Panc1 (cell line): ENCODE measurements around the gene COL23A1. TPM values are rescaled to one million over a fixed set of nuclear protein-coding genes. Genes with fewer than 3 reads are reported as not detected.

ENCODE experiments used
- ATAC-seq: fragments of 200-7000 bp; cut with Tn5 transposase; 2 replicates; pipeline ENCODE4 v1.9.1; 2020; ENCODE audit warnings: mild to moderate bottlenecking, moderate library complexity
- BruUV-seq: library from RNA; stranded (reverse); fragments of 400-500 nt; replicated peaks from 2 replicates; lab custom pipeline; 2021; lab: Mats Ljungman, UMichigan
- CTCF ChIA-PET: fragments of 300-600 bp; sonication (Branson Sonifier 250); formaldehyde crosslinking; loops from one replicate; lab custom pipeline; 2022; ENCODE audit warnings: antibody characterized with exemption; lab: Charles Lee
- POLR2A ChIA-PET: fragments of 300-600 bp; sonication (Branson Sonifier 250); formaldehyde crosslinking; loops from one replicate; lab custom pipeline; 2022; ENCODE audit warnings: antibody characterized with exemption; lab: Charles Lee
- DNase-seq: peaks from one replicate; pipeline ENCODE4 v3.0.0-alpha.2; 2010; ENCODE audit warnings: low read depth, low spot score
- H3K27ac ChIP-seq: 2 replicates; pipeline ENCODE4 v1.5.1; 2011; ENCODE audit warnings: mild to moderate bottlenecking, low read length, inconsistent platforms
- H3K27me3 ChIP-seq: fragments of 200-500 bp; sonication (Bioruptor generic); 2 replicates; pipeline ENCODE4 v1.6.0; 2014; ENCODE audit warnings: low read length, inconsistent platforms; ENCODE audit not compliant: control insufficient read depth, insufficient read depth
- H3K36me3 ChIP-seq: fragments of 200-500 bp; sonication (Bioruptor generic); 2 replicates; pipeline ENCODE4 v1.5.1; 2014; ENCODE audit warnings: inconsistent platforms, mild to moderate bottlenecking, low read length, moderate library complexity; ENCODE audit not compliant: control insufficient read depth, insufficient read depth
- H3K4me1 ChIP-seq: 2 replicates; pipeline ENCODE4 v1.5.1; 2011; ENCODE audit warnings: inconsistent platforms, mild to moderate bottlenecking, low read length, moderate library complexity; ENCODE audit not compliant: control insufficient read depth, insufficient read depth
- H3K4me3 ChIP-seq, 2 experiments: 2 replicates each; pipeline ENCODE4 v1.5.1; 2011 to 2012; ENCODE audit warnings: low read depth in 2 of 2, low read length in 2 of 2, mild to moderate bottlenecking in 2 of 2, inconsistent platforms in 1 of 2, moderate library complexity in 1 of 2
- H3K9me3 ChIP-seq: fragments of 200-500 bp; sonication (Bioruptor generic); 2 replicates; pipeline ENCODE4 v1.5.1; 2014; ENCODE audit warnings: low read depth, mild to moderate bottlenecking, inconsistent platforms, low read length, moderate library complexity; ENCODE audit not compliant: control insufficient read depth, insufficient read depth
- POLR2AphosphoS5 ChIP-seq: IDR thresholded peaks from 2 replicates; pipeline ENCODE4 v1.6.1; 2012; ENCODE audit warnings: mild to moderate bottlenecking, low read depth, low read length, moderate library complexity
- SIN3A ChIP-seq: IDR thresholded peaks from 2 replicates; pipeline ENCODE4 v1.6.1; 2012; ENCODE audit warnings: low read depth, mild to moderate bottlenecking, low read length, moderate library complexity, borderline replicate concordance; ENCODE audit not compliant: insufficient read depth
- TCF7L2 ChIP-seq: IDR thresholded peaks from 2 replicates; pipeline ENCODE4 v1.6.1; 2011; ENCODE audit warnings: mild to moderate bottlenecking, low read depth, low read length, inconsistent platforms
- in situ Hi-C: cut with HindIII; loops from 2 replicates; pipeline ENCODE4 v1.10.0; 2016; ENCODE audit warnings: low sequenced_read_pairs, low pct_unique_long_range_greater_than_20kb
- intact Hi-C: fragments of 100-400 bp; cut with micrococcal nuclease; formaldehyde crosslinking; loops from one replicate; pipeline ENCODE4 v1.10.0; 2022; ENCODE audit not compliant: unreplicated experiment
- total RNA-seq: library from RNA; stranded (reverse); gene quantifications from one replicate; pipeline ENCODE4 v1.2.1, GENCODE V29; 2021; ENCODE audit not compliant: unreplicated experiment
- TF ChIP-seq, protein P1 (sequence below), 2 experiments: IDR thresholded peaks; 2 replicates each; pipeline ENCODE4 v1.6.1; 2011 to 2012; ENCODE audit warnings: low read depth in 2 of 2, control low read depth in 1 of 2, low read length in 1 of 2, mild to moderate bottlenecking in 1 of 2, moderate library complexity in 1 of 2; ENCODE audit not compliant: insufficient read depth in 1 of 2
- TF ChIP-seq, protein P2 (sequence below): fragments of 450-650 bp; IDR thresholded peaks from 2 replicates; pipeline ENCODE4 v1.5.1; 2017; ENCODE audit warnings: mild to moderate bottlenecking

COL23A1 gene
- total RNA-seq, 1 experiment from 2014 or later: 0.05 TPM

DNA sequence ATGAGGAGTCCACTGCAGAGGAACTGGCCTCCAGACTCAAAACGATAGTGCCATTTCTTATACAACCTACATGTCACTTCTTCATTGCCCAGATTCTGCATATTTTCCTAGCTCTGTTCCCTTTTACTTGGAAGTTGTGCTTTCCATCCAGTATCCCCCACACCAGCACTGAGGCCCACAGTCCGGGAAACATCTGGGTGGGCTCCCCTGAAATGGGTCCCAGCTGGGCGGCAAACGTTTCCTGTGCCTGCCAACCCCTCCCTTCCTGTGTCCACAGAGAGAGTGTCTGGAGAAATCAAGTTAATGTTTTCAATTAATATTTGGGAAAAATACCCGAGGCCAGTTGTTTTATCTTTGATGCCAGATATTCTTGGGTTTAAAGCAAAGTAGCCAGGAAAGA is 111.8 kb downstream of the COL23A1 start:
- ATAC-seq (no peak), DNase-seq (no peak)
- ChIA-PET POLR2A (interaction anchor here (0.6 kb wide), 1 partner anchor 129 kb away, joined by 6 read pairs; no protein-coding TSS in a partner anchor), CTCF (no interaction called here)
- intact Hi-C loops (no loop called here), in situ Hi-C loops (no loop called here)
- H3K27me3 ChIP-seq: peaks cover 3% of the 10 kb centered on the region; the same call in 1 of the 2 replicates
- BruUV-seq: no TSS peak
- no peaks in the 10 kb centered on the region for H3K36me3 ChIP-seq
- TF ChIP-seq, protein P1, sequence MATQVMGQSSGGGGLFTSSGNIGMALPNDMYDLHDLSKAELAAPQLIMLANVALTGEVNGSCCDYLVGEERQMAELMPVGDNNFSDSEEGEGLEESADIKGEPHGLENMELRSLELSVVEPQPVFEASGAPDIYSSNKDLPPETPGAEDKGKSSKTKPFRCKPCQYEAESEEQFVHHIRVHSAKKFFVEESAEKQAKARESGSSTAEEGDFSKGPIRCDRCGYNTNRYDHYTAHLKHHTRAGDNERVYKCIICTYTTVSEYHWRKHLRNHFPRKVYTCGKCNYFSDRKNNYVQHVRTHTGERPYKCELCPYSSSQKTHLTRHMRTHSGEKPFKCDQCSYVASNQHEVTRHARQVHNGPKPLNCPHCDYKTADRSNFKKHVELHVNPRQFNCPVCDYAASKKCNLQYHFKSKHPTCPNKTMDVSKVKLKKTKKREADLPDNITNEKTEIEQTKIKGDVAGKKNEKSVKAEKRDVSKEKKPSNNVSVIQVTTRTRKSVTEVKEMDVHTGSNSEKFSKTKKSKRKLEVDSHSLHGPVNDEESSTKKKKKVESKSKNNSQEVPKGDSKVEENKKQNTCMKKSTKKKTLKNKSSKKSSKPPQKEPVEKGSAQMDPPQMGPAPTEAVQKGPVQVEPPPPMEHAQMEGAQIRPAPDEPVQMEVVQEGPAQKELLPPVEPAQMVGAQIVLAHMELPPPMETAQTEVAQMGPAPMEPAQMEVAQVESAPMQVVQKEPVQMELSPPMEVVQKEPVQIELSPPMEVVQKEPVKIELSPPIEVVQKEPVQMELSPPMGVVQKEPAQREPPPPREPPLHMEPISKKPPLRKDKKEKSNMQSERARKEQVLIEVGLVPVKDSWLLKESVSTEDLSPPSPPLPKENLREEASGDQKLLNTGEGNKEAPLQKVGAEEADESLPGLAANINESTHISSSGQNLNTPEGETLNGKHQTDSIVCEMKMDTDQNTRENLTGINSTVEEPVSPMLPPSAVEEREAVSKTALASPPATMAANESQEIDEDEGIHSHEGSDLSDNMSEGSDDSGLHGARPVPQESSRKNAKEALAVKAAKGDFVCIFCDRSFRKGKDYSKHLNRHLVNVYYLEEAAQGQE (IDR thresholded peaks at IDR 0.05; ENCODE audit: insufficient read depth in 1 of 2, low read depth in 2 of 2, low read length in 1 of 2): no peak
- TF ChIP-seq, protein P2, sequence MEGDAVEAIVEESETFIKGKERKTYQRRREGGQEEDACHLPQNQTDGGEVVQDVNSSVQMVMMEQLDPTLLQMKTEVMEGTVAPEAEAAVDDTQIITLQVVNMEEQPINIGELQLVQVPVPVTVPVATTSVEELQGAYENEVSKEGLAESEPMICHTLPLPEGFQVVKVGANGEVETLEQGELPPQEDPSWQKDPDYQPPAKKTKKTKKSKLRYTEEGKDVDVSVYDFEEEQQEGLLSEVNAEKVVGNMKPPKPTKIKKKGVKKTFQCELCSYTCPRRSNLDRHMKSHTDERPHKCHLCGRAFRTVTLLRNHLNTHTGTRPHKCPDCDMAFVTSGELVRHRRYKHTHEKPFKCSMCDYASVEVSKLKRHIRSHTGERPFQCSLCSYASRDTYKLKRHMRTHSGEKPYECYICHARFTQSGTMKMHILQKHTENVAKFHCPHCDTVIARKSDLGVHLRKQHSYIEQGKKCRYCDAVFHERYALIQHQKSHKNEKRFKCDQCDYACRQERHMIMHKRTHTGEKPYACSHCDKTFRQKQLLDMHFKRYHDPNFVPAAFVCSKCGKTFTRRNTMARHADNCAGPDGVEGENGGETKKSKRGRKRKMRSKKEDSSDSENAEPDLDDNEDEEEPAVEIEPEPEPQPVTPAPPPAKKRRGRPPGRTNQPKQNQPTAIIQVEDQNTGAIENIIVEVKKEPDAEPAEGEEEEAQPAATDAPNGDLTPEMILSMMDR: no peak
- no peak for TF ChIP-seq POLR2AphosphoS5
- no peak for TF ChIP-seq SIN3A
- TF ChIP-seq TCF7L2: no peak
- no peak overlapping the region for H3K27ac ChIP-seq
- no peaks in the 10 kb centered on the region for H3K9me3 ChIP-seq
- no peaks in the 10 kb centered on the region for H3K4me1 ChIP-seq
- H3K4me3 ChIP-seq: no peak overlapping the region

DNA sequence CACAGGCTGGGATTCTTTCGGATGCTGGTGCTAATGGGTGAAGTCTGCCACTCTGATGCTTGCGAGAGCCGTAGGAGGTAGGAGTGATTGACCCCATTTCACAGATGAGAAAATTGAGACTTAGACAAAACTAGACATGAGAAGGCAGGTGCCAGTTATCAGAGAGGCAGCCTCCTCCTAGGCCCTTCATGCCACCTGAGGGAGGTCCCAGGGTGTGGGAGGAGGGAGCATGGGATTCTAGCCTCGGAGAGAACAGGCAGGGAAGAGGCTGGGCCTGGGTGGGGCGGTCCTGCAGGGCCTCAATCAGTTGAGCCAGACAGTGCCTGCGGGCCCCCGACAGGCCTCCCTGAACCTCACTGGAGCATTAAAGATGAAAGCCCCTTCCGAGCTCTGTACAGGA is 112.4 kb downstream of the COL23A1 start:
- H3K27me3 ChIP-seq: peaks cover 3% of the 10 kb centered on the region; the same call in 1 of the 2 replicates
- in situ Hi-C loops: no loop called here
- no peak overlapping the region for H3K4me3 ChIP-seq
- TF ChIP-seq POLR2AphosphoS5 (no peak), SIN3A (no peak), TCF7L2 (no peak)
- TF ChIP-seq, protein P2: no peak
- TF ChIP-seq, protein P1 (IDR thresholded peaks at IDR 0.05; ENCODE audit: insufficient read depth in 1 of 2, low read depth in 2 of 2, low read length in 1 of 2): no peak
- no TSS peak for BruUV-seq
- ATAC-seq: no peak
- H3K27ac ChIP-seq: no peak overlapping the region
- ChIA-PET CTCF (no interaction called here), POLR2A (no interaction called here)
- intact Hi-C loops: no loop called here
- no peaks in the 10 kb centered on the region for H3K36me3 ChIP-seq
- no peaks in the 10 kb centered on the region for H3K4me1 ChIP-seq
- no peaks in the 10 kb centered on the region for H3K9me3 ChIP-seq
- no peak for DNase-seq
